Neural cell (in vitro differentiated cells): ENCODE data around the gene ANKRD52. TPM values are rescaled to one million over a fixed set of nuclear protein-coding genes. Genes with fewer than 3 reads are reported as not detected.

ENCODE experiments used
- H2AFZ ChIP-seq: fragments of 200-600, 300-800 bp; sonication (generic), shearing (Covaris generic); 2 replicates; pipeline ENCODE4 v1.6.0; 2014; ENCODE audit warnings: low read depth, mild to moderate bottlenecking, antibody characterized with exemption, low read length, moderate library complexity
- H3F3A ChIP-seq: fragments of 200-600 bp; shearing (Covaris generic); 2 replicates; pipeline ENCODE4 v1.6.1; 2016; ENCODE audit warnings: mild to moderate bottlenecking, moderate library complexity, mixed read lengths, antibody characterized with exemption, low read length; ENCODE audit not compliant: insufficient read depth, poor library complexity, severe bottlenecking
- H3K27ac ChIP-seq: fragments of 200-600, 300-800 bp; sonication (generic), shearing (Covaris generic); 2 replicates; pipeline ENCODE4 v1.5.1; 2014; ENCODE audit warnings: mild to moderate bottlenecking, low read length, moderate library complexity
- H3K27me3 ChIP-seq: fragments of 300-800, 200-600 bp; sonication (generic), shearing (Covaris generic); 2 replicates; pipeline ENCODE4 v1.6.0; 2014; ENCODE audit warnings: mild to moderate bottlenecking, low read depth, low read length, moderate library complexity; ENCODE audit not compliant: insufficient read depth
- H3K36me3 ChIP-seq: fragments of 300-800, 200-600 bp; sonication (generic), shearing (Covaris generic); 2 replicates; pipeline ENCODE4 v1.5.1; 2014; ENCODE audit warnings: mild to moderate bottlenecking, antibody characterized with exemption, low read length, moderate library complexity; ENCODE audit not compliant: insufficient read depth
- H3K4me2 ChIP-seq: fragments of 300-800, 200-600 bp; sonication (generic), shearing (Covaris generic); 2 replicates; pipeline ENCODE4 v1.6.0; 2014; ENCODE audit warnings: mild to moderate bottlenecking, low read length
- H3K4me3 ChIP-seq: fragments of 300-800, 200-600 bp; sonication (generic), shearing (Covaris generic); 2 replicates; pipeline ENCODE4 v1.5.1; 2014; ENCODE audit warnings: mild to moderate bottlenecking, low read length, moderate library complexity
- H3K79me2 ChIP-seq: fragments of 200-600 bp; shearing (Covaris generic); replicated peaks from 2 replicates; pipeline ENCODE4 v1.6.0; 2014; ENCODE audit warnings: mild to moderate bottlenecking, low read length, moderate library complexity; ENCODE audit not compliant: insufficient read depth
- H3K9ac ChIP-seq: fragments of 300-800, 200-600 bp; sonication (generic), shearing (Covaris generic); 2 replicates; pipeline ENCODE4 v1.6.1; 2016; ENCODE audit warnings: mild to moderate bottlenecking, low read length, mixed read lengths
- H3K9me2 ChIP-seq: fragments of 200-600 bp; shearing (Covaris generic); 2 replicates; pipeline ENCODE4 v1.6.1; 2016; ENCODE audit warnings: mild to moderate bottlenecking, low read length, mixed read lengths; ENCODE audit not compliant: insufficient read depth
- H3K9me3 ChIP-seq: fragments of 200-600, 300-800 bp; sonication (generic), shearing (Covaris generic); 2 replicates; pipeline ENCODE4 v1.6.1; 2016; ENCODE audit warnings: mild to moderate bottlenecking, mixed run types, low read length, moderate library complexity, mixed read lengths
- H4K20me1 ChIP-seq: fragments of 200-600 bp; shearing (Covaris generic); 2 replicates; pipeline ENCODE4 v1.6.1; 2016; ENCODE audit warnings: mild to moderate bottlenecking, mixed run types; ENCODE audit not compliant: insufficient read depth
- EP300 ChIP-seq: fragments of 450-650 bp; conservative IDR thresholded peaks from 2 replicates; pipeline ENCODE4 v1.6.1; 2014; ENCODE audit warnings: antibody characterized with exemption, mild to moderate bottlenecking, moderate library complexity; ENCODE audit not compliant: poor library complexity, severe bottlenecking
- EZH2 ChIP-seq: fragments of 200-600, 300-800 bp; shearing (Covaris generic), sonication (generic); IDR thresholded peaks from 2 replicates; pipeline ENCODE4 v1.6.1; 2014; ENCODE audit warnings: antibody characterized with exemption, low read length, borderline replicate concordance, mild to moderate bottlenecking; ENCODE audit not compliant: insufficient read depth, poor library complexity, severe bottlenecking
- MXI1 ChIP-seq: fragments of 450-650 bp; conservative IDR thresholded peaks from 2 replicates; pipeline ENCODE4 v1.6.1; 2014; ENCODE audit warnings: antibody characterized with exemption, mild to moderate bottlenecking; ENCODE audit not compliant: poor library complexity, severe bottlenecking
- POLR2AphosphoS5 ChIP-seq: IDR thresholded peaks from 2 replicates; pipeline ENCODE4 v1.6.1; 2012
- RAD21 ChIP-seq: fragments of 450-650 bp; conservative IDR thresholded peaks from 2 replicates; pipeline ENCODE4 v1.6.1; 2014; ENCODE audit warnings: antibody characterized with exemption, mild to moderate bottlenecking, moderate library complexity
- SMC3 ChIP-seq: fragments of 450-650 bp; conservative IDR thresholded peaks from 2 replicates; pipeline ENCODE4 v1.6.1; 2014; ENCODE audit warnings: antibody characterized with exemption, mild to moderate bottlenecking, moderate library complexity; ENCODE audit not compliant: poor library complexity
- TAF1 ChIP-seq: IDR thresholded peaks from 2 replicates; pipeline ENCODE4 v1.6.1; 2012; ENCODE audit warnings: low read depth
- polyA plus RNA-seq: library from polyadenylated mRNA; depleted of rRNA; stranded (reverse); fragments of >200 nt; gene quantifications from 2 replicates; pipeline ENCODE4 v1.2.3, GENCODE V29; 2014
- TF ChIP-seq, protein P1 (sequence below): fragments of 450-650 bp; IDR thresholded peaks from 2 replicates; pipeline ENCODE4 v1.5.1; 2014; ENCODE audit warnings: antibody characterized with exemption, mild to moderate bottlenecking, moderate library complexity; ENCODE audit not compliant: poor library complexity, severe bottlenecking
- TF ChIP-seq, protein P2 (sequence below): IDR thresholded peaks from 2 replicates; pipeline ENCODE4 v1.6.1; 2012; ENCODE audit warnings: borderline replicate concordance

ANKRD52 gene
- polyA plus RNA-seq, 1 donor from 2014 or later, result 7.3 TPM

DNA sequence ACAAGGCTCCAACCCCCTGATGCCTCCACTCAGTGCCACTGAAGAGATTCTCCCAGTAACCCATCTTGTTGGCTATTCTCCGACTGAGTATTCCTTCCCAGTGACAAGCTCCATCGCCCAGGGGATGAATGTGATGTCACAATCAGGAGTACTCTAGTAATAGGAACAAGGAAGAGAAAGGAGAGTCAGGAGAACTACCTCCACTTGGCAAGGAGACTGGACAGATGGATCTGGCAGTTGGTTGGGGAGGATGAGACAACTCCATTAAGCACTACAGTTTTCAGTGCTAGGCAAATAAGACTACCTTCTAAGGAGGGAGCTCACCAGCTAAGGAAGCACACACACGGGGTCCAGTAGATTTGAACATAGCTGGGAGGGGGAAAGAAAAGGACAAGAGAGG is 41.7 kb downstream of the ANKRD52 start:
- Histone ChIP-seq H3K4me2 (no peak overlapping the region), H3K9me3 (no peaks in the 10 kb centered on the region), H3K79me2 (peaks cover 9% of the 10 kb centered on the region), H2AFZ (no peak overlapping the region), H4K20me1 (no peaks in the 10 kb centered on the region), H3K9ac (no peak overlapping the region), H3K27ac (no peak overlapping the region), H3K4me3 (no peak overlapping the region), H3K27me3 (no peaks in the 10 kb centered on the region), H3F3A (peaks cover 5% of the 10 kb centered on the region), H3K36me3 (no peaks in the 10 kb centered on the region), H3K9me2 (no peaks in the 10 kb centered on the region)
- TF ChIP-seq TAF1, result no peak
- no peak for TF ChIP-seq EP300
- no peak for TF ChIP-seq POLR2AphosphoS5

DNA sequence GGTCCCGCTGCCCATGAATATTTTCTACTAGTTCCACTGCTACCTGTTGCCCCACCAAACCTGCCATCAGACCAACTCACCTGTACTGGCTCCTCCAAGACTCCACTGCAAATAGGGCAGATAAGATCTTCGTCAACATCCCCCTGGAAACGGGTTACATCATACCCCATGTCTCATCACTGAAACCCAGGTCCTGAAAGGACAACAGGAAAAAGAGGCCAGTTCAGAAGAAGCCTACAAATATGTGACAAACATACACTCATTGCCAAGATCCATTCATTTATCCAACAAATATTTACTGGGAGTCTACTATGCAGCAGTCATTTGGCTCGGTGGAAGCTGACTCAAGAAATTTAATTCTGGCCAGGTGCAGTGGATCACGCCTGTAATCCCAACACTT is 44.3 kb downstream of the ANKRD52 start:
- TF ChIP-seq EP300, result no peak
- TF ChIP-seq RAD21, result no peak
- TF ChIP-seq TAF1, result no peak
- no peak for TF ChIP-seq EZH2
- no peak for TF ChIP-seq POLR2AphosphoS5
- TF ChIP-seq SMC3, result no peak
- TF ChIP-seq, protein P1, sequence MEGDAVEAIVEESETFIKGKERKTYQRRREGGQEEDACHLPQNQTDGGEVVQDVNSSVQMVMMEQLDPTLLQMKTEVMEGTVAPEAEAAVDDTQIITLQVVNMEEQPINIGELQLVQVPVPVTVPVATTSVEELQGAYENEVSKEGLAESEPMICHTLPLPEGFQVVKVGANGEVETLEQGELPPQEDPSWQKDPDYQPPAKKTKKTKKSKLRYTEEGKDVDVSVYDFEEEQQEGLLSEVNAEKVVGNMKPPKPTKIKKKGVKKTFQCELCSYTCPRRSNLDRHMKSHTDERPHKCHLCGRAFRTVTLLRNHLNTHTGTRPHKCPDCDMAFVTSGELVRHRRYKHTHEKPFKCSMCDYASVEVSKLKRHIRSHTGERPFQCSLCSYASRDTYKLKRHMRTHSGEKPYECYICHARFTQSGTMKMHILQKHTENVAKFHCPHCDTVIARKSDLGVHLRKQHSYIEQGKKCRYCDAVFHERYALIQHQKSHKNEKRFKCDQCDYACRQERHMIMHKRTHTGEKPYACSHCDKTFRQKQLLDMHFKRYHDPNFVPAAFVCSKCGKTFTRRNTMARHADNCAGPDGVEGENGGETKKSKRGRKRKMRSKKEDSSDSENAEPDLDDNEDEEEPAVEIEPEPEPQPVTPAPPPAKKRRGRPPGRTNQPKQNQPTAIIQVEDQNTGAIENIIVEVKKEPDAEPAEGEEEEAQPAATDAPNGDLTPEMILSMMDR, result no peak
- no peak for TF ChIP-seq MXI1
- TF ChIP-seq, protein P2, sequence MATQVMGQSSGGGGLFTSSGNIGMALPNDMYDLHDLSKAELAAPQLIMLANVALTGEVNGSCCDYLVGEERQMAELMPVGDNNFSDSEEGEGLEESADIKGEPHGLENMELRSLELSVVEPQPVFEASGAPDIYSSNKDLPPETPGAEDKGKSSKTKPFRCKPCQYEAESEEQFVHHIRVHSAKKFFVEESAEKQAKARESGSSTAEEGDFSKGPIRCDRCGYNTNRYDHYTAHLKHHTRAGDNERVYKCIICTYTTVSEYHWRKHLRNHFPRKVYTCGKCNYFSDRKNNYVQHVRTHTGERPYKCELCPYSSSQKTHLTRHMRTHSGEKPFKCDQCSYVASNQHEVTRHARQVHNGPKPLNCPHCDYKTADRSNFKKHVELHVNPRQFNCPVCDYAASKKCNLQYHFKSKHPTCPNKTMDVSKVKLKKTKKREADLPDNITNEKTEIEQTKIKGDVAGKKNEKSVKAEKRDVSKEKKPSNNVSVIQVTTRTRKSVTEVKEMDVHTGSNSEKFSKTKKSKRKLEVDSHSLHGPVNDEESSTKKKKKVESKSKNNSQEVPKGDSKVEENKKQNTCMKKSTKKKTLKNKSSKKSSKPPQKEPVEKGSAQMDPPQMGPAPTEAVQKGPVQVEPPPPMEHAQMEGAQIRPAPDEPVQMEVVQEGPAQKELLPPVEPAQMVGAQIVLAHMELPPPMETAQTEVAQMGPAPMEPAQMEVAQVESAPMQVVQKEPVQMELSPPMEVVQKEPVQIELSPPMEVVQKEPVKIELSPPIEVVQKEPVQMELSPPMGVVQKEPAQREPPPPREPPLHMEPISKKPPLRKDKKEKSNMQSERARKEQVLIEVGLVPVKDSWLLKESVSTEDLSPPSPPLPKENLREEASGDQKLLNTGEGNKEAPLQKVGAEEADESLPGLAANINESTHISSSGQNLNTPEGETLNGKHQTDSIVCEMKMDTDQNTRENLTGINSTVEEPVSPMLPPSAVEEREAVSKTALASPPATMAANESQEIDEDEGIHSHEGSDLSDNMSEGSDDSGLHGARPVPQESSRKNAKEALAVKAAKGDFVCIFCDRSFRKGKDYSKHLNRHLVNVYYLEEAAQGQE, result no peak
- Histone ChIP-seq H4K20me1 (no peaks in the 10 kb centered on the region), H3K36me3 (no peaks in the 10 kb centered on the region), H3K27ac (no peak overlapping the region), H3K79me2 (no peaks in the 10 kb centered on the region), H3K9ac (no peak overlapping the region), H2AFZ (no peak overlapping the region), H3K4me2 (no peak overlapping the region), H3F3A (no peaks in the 10 kb centered on the region), H3K27me3 (no peaks in the 10 kb centered on the region), H3K4me3 (no peak overlapping the region), H3K9me2 (no peaks in the 10 kb centered on the region), H3K9me3 (no peaks in the 10 kb centered on the region)

DNA sequence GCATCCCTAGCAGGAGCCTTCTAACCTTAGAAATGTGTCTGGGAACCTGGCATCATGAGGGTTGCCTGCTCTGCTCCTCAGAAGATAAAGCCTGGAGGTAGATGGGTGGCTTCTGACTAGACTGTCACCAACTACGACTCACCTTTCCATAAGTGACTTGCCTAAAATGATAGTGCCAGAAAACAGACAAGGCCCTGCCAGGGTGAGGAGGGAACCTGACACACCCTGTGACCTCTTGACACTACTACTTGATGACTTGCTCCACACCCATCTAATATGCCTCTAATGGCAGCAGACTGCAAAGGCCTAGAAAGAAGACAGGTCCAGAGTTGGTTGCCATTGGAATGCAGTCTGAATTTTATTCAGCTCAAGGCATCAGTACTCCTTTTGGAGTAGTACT is 45.8 kb downstream of the ANKRD52 start:
- Histone ChIP-seq H3K79me2 (no peaks in the 10 kb centered on the region), H3K4me2 (no peak overlapping the region), H3K27me3 (no peaks in the 10 kb centered on the region), H3K36me3 (no peaks in the 10 kb centered on the region), H2AFZ (no peak overlapping the region), H4K20me1 (no peaks in the 10 kb centered on the region), H3K9me3 (no peaks in the 10 kb centered on the region), H3F3A (no peaks in the 10 kb centered on the region), H3K4me3 (no peak overlapping the region), H3K9ac (no peak overlapping the region), H3K9me2 (no peaks in the 10 kb centered on the region), H3K27ac (no peak overlapping the region)
- TF ChIP-seq MXI1 (no peak), RAD21 (no peak)
